Measurements from ENCODE around the gene FBN1.

DNA sequence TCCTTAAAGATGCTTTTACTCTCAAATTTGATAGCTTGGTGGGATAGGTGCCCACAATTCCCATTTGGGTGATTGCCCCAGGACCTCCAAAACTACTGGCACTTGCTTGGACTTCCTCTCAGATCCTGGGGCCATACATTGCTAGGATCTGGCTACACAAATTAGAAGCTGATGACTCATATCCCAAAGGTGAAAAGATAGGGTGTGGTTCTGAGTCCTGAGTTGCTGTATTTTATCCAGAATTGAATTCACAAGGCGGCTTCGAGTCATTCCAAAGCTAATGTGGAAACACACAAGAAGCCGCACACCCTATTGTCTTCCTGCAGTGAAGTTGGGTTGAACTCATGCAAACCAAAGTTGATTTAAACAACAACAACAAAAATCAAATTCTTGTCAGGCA, 260.9 kb downstream of the FBN1 start:
- TF ChIP-seq, protein P1, sequence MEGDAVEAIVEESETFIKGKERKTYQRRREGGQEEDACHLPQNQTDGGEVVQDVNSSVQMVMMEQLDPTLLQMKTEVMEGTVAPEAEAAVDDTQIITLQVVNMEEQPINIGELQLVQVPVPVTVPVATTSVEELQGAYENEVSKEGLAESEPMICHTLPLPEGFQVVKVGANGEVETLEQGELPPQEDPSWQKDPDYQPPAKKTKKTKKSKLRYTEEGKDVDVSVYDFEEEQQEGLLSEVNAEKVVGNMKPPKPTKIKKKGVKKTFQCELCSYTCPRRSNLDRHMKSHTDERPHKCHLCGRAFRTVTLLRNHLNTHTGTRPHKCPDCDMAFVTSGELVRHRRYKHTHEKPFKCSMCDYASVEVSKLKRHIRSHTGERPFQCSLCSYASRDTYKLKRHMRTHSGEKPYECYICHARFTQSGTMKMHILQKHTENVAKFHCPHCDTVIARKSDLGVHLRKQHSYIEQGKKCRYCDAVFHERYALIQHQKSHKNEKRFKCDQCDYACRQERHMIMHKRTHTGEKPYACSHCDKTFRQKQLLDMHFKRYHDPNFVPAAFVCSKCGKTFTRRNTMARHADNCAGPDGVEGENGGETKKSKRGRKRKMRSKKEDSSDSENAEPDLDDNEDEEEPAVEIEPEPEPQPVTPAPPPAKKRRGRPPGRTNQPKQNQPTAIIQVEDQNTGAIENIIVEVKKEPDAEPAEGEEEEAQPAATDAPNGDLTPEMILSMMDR (IDR thresholded peaks at IDR 0.05) = no peak
- no peak for TF ChIP-seq POLR2A (IDR thresholded peaks at IDR 0.05)
